Dedifferentiated amniotic fluid mesenchymal stem cell (primary cell): ENCODE results near the gene PSMD7.

Experiments used
- DNase-seq: peaks from one replicate; pipeline ENCODE4 v3.0.0-alpha.2; 2016; ENCODE audit errors: extremely low spot score

The PSMD7 gene

GRCh38 chr16:74296432-74297144 lies at the start of gene PSMD7:
TSS of gene PSMD7 (plus strand) at chr16:74296814. CDS start at chr16:74296915, 101 bp downstream.
- peak; percentile 88 for DNase-seq

- DNase-seq, result no peak
Observed at GRCh38 chr16:74249254-74249653, 47.4 kb upstream of the PSMD7 start.

- DNase-seq, result no peak
Observed at GRCh38 chr16:74249846-74250245, 46.8 kb upstream of the PSMD7 start.

- DNase-seq, result no peak
Observed at GRCh38 chr16:74252329-74252728, 44.3 kb upstream of the PSMD7 start.

- DNase-seq, result no peak
Observed at GRCh38 chr16:74253161-74253938, 43.3 kb upstream of the PSMD7 start.

- no peak for DNase-seq
Observed at GRCh38 chr16:74257061-74257460, 39.6 kb upstream of the PSMD7 start.

GRCh38 chr16:74261068-74261467 lies 35.5 kb upstream of the PSMD7 start:
- DNase-seq, result no peak

GRCh38 chr16:74264811-74265210 lies 31.8 kb upstream of the PSMD7 start:
- no peak for DNase-seq

- no peak for DNase-seq
Observed at GRCh38 chr16:74268372-74268782, 28.2 kb upstream of the PSMD7 start.

GRCh38 chr16:74271872-74272271 lies 24.7 kb upstream of the PSMD7 start:
- DNase-seq, result no peak

- DNase-seq, result no peak
Observed at GRCh38 chr16:74275031-74275636, 21.5 kb upstream of the PSMD7 start.

GRCh38 chr16:74275711-74276110 lies 20.9 kb upstream of the PSMD7 start:
- no peak for DNase-seq

GRCh38 chr16:74277974-74278373 lies 18.6 kb upstream of the PSMD7 start:
- DNase-seq, result no peak

GRCh38 chr16:74279266-74279665 lies 17.3 kb upstream of the PSMD7 start:
- no peak for DNase-seq

- no peak for DNase-seq
Observed at GRCh38 chr16:74279805-74280204, 16.8 kb upstream of the PSMD7 start.

GRCh38 chr16:74280448-74280847 lies 16.2 kb upstream of the PSMD7 start:
- no peak for DNase-seq

GRCh38 chr16:74281300-74281699 lies 15.3 kb upstream of the PSMD7 start:
- DNase-seq, result no peak

- no peak for DNase-seq
Observed at GRCh38 chr16:74283716-74284115, 12.9 kb upstream of the PSMD7 start.

GRCh38 chr16:74288065-74288464 lies 8.5 kb upstream of the PSMD7 start:
- no peak for DNase-seq

GRCh38 chr16:74290356-74290755 lies 6.3 kb upstream of the PSMD7 start:
- DNase-seq, result no peak

GRCh38 chr16:74291176-74291575 lies 5.4 kb upstream of the PSMD7 start:
- no peak for DNase-seq

- DNase-seq, result no peak
Observed at GRCh38 chr16:74291577-74292208, 4.9 kb upstream of the PSMD7 start.

- DNase-seq, result no peak
Observed at GRCh38 chr16:74296104-74296431, 546 bp upstream of the PSMD7 start.
